ENCODE measurements around the gene ZNF324. TPM values are rescaled to one million over a fixed set of nuclear protein-coding genes. Genes with fewer than 3 reads are reported as not detected.

Gene ZNF324
- total and polyA plus RNA-seq, 2 of the 8 experiments (the other 6 are each of a cell fraction or from before 2014, with no cell fraction given): 5.1 to 5.8 TPM

DNA sequence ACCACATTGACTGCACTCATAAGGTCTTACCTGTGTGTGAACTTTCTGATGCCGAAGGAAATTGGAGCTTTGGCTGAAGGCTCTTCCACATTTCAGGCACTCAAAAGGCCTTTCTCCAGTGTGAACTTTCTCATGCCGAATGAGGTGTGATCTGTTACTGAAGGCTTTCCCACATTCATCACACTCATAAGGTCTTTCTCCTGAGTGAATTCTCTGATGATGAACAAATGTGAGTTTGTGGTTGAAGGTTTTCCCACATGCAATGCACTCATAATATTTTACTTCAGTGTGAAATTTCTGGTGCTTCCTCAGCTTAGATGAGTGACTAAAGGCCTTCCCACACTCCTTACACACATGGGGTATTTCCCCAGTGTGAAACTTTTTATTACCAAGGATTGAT, 32.7 kb upstream of the ZNF324 start:
- DNase-seq (ENCODE audit: low read depth in 1 of 2, low spot score in 2 of 2): no peak
- H3K23me2 ChIP-seq (ENCODE audit: low read depth, low read length): no peaks in the 10 kb centered on the region; the same call in 1 of the 2 replicates
- H3K79me1 ChIP-seq (ENCODE audit: low read depth, low read length): no peaks in the 10 kb centered on the region
- CTCF ChIA-PET (ENCODE audit: partially characterized antibody): interaction anchor here (0.9 to 1.2 kb wide), 2 partner anchors 8 to 57 kb away, joined by 3 to 4 read pairs; no protein-coding TSS in a partner anchor
- H2BK120ac ChIP-seq (replicated peaks; ENCODE audit: low read depth, low read length): no peak overlapping the region
- H2BK5ac ChIP-seq (ENCODE audit: low read depth, low read length): no peak overlapping the region
- no peak overlapping the region for H3K4me3 ChIP-seq (ENCODE audit: extremely low read depth in 1 of 4, insufficient read depth in 2 of 4, low read depth in 3 of 4, low read length in 4 of 4)
- H3K23ac ChIP-seq (ENCODE audit: insufficient read length): no peak overlapping the region
- H2AK5ac ChIP-seq (ENCODE audit: low read depth, low read length): no peak overlapping the region
- H3K27ac ChIP-seq (ENCODE audit: low read depth, low read length): no peak overlapping the region
- H4K20me1 ChIP-seq (replicated peaks in 1 of 2; ENCODE audit: control insufficient read depth in 1 of 2, insufficient read depth in 2 of 2, low read length in 2 of 2): no peaks in the 10 kb centered on the region
- no peak overlapping the region for H4K91ac ChIP-seq (replicated peaks; ENCODE audit: insufficient read length, low read length)
- H3K79me2 ChIP-seq (ENCODE audit: control insufficient read depth in 1 of 2, insufficient read depth in 2 of 2, low read length in 2 of 2): no peaks in the 10 kb centered on the region; a peak in 1 of 4 replicates
- H3K9me3 ChIP-seq (ENCODE audit: insufficient read depth in 2 of 2, low read depth in 1 of 2, low read length in 1 of 2): peaks cover 74 to 84% of the 10 kb centered on the region in 2 experiments
- TF ChIP-seq BACH1 (IDR thresholded peaks at IDR 0.05; ENCODE audit: low read length): peak; percentile 49; the same call in 1 of the 2 replicates
- no peak for TF ChIP-seq ATF2 (IDR thresholded peaks at IDR 0.05; ENCODE audit: low read length)
- 0 out of 2 replicates have a peak, but pooled peaks have one; percentile 41 for TF ChIP-seq GTF2F1 (IDR thresholded peaks at IDR 0.05; ENCODE audit: borderline replicate concordance, low read depth, low read length)
- no peak overlapping the region for H4K8ac ChIP-seq (ENCODE audit: extremely low read depth, insufficient read depth, low read length)
- no peak overlapping the region for H2AFZ ChIP-seq (ENCODE audit: low read length)
- H3K4me1 ChIP-seq (replicated peaks in 1 of 4; ENCODE audit: control insufficient read depth in 3 of 4, insufficient read depth in 4 of 4, low read length in 3 of 4): 0 out of 7 replicates have a peak, but pooled peaks cover 0 to under 1% (median 0%) of the 10 kb centered on the region in 4 experiments
- no peak overlapping the region for H4K5ac ChIP-seq (ENCODE audit: insufficient read length, low read depth, low read length)
- 95% methylated on average over 2 of the region's 2 CpGs; no CpG with 5 or more reads in 1 of the 2 experiments for WGBS, 2 experiments (ENCODE audit: extremely low coverage in 1 of 2, insufficient coverage in 1 of 2, insufficient read length in 1 of 2, insufficient replicate concordance in 2 of 2, low coverage in 1 of 2, low lambda C conversion rate in 2 of 2, missing lambda C conversion rate in 1 of 2)
- no peak overlapping the region for H3K4me2 ChIP-seq (ENCODE audit: insufficient read depth in 1 of 2, low read depth in 2 of 2, low read length in 2 of 2)
- no peak overlapping the region for H2BK20ac ChIP-seq (ENCODE audit: low read length)
- H2BK12ac ChIP-seq (ENCODE audit: low read depth, low read length): no peak overlapping the region
- no peak overlapping the region for H3K4ac ChIP-seq (replicated peaks; ENCODE audit: insufficient read length, low read depth, low read length)
- POLR2A ChIA-PET (ENCODE audit: partially characterized antibody): no interaction called here
- no peak for FAIRE-seq
- H3K56ac ChIP-seq (replicated peaks; ENCODE audit: insufficient read length, low read depth, low read length): no peak overlapping the region
- peaks cover 6 to 50% (median 36%) of the 10 kb centered on the region in 4 experiments; a peak in 7 of 8 replicates for H3K36me3 ChIP-seq (ENCODE audit: control insufficient read depth in 2 of 4, insufficient read depth in 4 of 4, low read length in 3 of 4)
- no peak overlapping the region for H3K18ac ChIP-seq (ENCODE audit: extremely low read depth, low read length)
- H2BK15ac ChIP-seq (ENCODE audit: low read length): no peak overlapping the region
- H3K9ac ChIP-seq (replicated peaks in 1 of 4; ENCODE audit: extremely low read depth in 1 of 4, low read depth in 3 of 4, low read length in 3 of 4): no peak overlapping the region
- no peaks in the 10 kb centered on the region for H3K27me3 ChIP-seq (replicated peaks in 1 of 4; ENCODE audit: control insufficient read depth in 3 of 4, extremely low read depth in 1 of 4, insufficient read depth in 3 of 4, low read length in 3 of 4)
- H3K14ac ChIP-seq (ENCODE audit: insufficient read length): no peak overlapping the region
